Measurements from ENCODE around the gene ZNF609.

DNA sequence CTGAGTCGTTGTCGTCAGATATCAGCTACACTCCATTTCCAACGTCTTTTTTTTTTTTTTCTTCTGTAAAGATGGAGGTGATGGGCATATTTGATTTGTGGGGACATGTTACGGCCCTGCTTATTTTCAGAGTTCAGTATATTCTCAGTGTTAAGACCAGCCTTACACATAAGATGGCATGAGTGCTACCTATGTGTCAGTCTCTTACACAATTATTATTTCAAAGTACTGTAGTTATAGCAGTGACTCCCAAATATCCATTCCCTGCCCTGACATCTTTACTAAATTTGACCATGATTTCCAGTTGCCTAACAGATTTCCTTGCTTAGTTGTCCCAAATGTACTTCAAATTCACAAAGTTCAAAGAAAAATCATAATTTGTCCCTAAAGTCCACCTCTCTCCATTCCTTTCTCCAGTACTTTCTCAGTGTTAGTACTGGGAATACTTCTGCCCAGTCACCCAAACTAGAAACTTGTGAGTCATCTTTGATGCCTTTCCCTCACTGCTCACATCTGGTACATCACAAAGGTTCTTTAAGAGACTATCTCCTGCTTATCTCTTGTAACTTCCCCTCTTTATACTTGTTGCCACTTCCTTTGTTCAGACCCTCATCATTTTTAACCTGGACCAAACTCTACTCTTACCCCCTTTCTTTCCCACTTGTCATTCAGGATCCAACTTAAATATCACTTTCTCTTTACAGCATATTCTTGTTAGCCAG is 67.0 kb downstream of the ZNF609 start:
- TF ChIP-seq, protein P1, sequence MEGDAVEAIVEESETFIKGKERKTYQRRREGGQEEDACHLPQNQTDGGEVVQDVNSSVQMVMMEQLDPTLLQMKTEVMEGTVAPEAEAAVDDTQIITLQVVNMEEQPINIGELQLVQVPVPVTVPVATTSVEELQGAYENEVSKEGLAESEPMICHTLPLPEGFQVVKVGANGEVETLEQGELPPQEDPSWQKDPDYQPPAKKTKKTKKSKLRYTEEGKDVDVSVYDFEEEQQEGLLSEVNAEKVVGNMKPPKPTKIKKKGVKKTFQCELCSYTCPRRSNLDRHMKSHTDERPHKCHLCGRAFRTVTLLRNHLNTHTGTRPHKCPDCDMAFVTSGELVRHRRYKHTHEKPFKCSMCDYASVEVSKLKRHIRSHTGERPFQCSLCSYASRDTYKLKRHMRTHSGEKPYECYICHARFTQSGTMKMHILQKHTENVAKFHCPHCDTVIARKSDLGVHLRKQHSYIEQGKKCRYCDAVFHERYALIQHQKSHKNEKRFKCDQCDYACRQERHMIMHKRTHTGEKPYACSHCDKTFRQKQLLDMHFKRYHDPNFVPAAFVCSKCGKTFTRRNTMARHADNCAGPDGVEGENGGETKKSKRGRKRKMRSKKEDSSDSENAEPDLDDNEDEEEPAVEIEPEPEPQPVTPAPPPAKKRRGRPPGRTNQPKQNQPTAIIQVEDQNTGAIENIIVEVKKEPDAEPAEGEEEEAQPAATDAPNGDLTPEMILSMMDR (conservative IDR thresholded peaks at IDR 0.05; ENCODE audit: low read depth, low read length): no peak
- TF ChIP-seq EZH2 (IDR thresholded peaks at IDR 0.05; ENCODE audit: low read length, unreplicated experiment) (no peak), EZH2phosphoT487 (IDR thresholded peaks at IDR 0.05; ENCODE audit: borderline replicate concordance, low read length) (no peak)
